ENCODE results near the gene ARL5C. TPM values are rescaled to one million over a fixed set of nuclear protein-coding genes. Genes with fewer than 3 reads are reported as not detected.

ARL5C gene
- total and polyA plus RNA-seq, 12 donors, result not detected

DNA sequence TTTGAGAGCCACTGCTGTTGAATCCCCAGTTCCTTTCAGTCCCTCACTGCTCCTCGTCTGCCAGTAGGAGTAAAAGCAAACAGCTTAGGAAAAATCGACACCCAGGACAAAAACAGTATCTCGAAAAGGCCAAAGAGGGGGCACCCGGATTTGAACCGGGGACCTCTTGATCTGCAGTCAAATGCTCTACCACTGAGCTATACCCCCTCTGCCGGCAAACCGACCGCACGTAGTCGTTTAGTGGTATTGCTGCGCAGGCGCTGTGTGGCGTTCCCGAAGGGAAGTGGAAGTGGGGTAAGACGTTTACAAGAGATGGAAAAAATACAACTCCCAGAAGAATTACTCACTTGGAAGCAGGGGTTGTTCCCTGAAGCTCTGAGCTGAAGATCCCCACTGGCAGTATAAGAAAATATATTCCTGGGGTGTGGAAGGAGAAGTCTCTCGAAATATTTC lies 12.3 kb downstream of the ARL5C start:
- Histone ChIP-seq H3K4me1 (peaks cover 3 to 40% (median 17%) of the 10 kb centered on the region in 9 donors), H3K36me3 (no peaks in the 10 kb centered on the region), H3K4me3 (peak overlapping the region; percentile 54 to 94 (median 81)), H3K27me3 (peaks cover 0 to 37% (median 12%) of the 10 kb centered on the region in 7 donors), H3K9me3 (no peaks in the 10 kb centered on the region), H3K27ac (peak overlapping the region; percentile 77 to 97 (median 91))
- WGBS, 2 donors, result 0% methylated on average over 16 of the region's 16 CpGs
- intact Hi-C loops (cut with DNase I), result loop anchor here (1.0 to 10.0 kb wide), 15 partner anchors 56 to 283 kb away; partner anchors contain the start of genes LASP1 (in 4 of the 10) and FBXO47 (in 1 of the 10)
- ATAC-seq, result peak; percentile 72 to 95 (median 90)
- TF ChIP-seq CTCF (IDR thresholded peaks at IDR 0.05), result peak in 7 of 9 donors; percentile 13 to 38 (median 24)
- DNase-seq, result peak; percentile 92 to 95

DNA sequence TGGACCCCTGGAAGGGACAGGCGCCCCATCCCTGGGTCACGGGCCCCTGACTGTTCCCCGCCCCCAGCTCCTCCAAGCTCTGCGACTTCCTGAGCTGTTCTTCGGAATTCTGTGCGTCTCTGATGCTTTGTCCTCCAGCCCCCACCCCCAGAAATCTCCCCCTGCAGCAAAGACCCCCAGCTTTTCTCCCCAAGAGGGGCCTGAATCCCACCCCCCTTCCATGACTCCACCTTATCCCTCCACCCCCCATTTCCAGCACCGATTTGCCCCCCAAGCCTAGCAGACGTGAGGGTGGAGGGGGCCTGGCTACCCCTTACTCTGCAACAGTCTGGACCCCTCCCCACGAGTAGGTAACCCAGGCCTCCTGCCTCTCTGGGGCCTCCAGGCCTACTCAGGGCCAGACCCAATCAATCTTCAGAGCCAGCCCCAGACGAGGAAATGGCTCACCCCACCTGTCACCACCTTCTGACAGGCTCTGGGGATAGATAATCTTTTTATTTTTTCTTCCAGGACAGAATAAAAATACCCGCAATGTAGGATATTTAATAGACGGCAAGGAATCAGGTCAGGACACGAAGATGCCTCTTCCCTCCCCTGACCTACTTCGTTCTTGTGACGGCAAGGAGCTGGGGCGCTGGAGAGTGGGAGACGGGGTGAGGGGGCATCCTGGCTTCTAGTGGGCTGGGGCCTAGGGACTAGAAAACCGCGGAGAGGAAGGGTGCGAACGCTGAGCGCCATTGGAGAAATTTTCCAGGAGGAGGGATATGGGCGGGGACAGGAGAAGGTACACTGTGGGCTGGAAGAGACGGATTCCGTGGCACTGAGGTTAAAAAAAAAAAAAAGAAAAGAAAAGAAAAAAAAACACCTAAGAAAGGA lies 13.8 kb downstream of the ARL5C start:
- peak in 6 of 8 donors; percentile 2 to 25 (median 9) for ATAC-seq
- peaks cover 0 to 37% (median 12%) of the 10 kb centered on the region in 7 donors for H3K27me3 ChIP-seq
- peaks cover 3 to 40% (median 17%) of the 10 kb centered on the region in 9 donors for H3K4me1 ChIP-seq
- H3K9me3 ChIP-seq, result no peaks in the 10 kb centered on the region
- peak overlapping the region; percentile 72 to 97 (median 87) for H3K27ac ChIP-seq
- intact Hi-C loops (cut with DNase I), result loop anchor here (1.0 to 10.0 kb wide), 13 partner anchors 55 to 281 kb away; partner anchors contain the start of genes LASP1 (in 4 of the 10) and FBXO47 (in 1 of the 10)
- 13 to 15% methylated on average over 25 of the region's 25 CpGs for WGBS, 2 donors
- no peaks in the 10 kb centered on the region for H3K36me3 ChIP-seq
- peak; percentile 39 to 53 for DNase-seq
- TF ChIP-seq CTCF (IDR thresholded peaks at IDR 0.05), result no peak
- H3K4me3 ChIP-seq, result peak overlapping the region; percentile 56 to 94 (median 81)

- no peaks in the 10 kb centered on the region for H3K36me3 ChIP-seq
- intact Hi-C loops (cut with DNase I), result loop anchor here in 9 of 10 donors (2.0 to 10.0 kb wide), 9 partner anchors 54 to 279 kb away; partner anchors contain the start of genes LASP1 (in 3 of the 9) and FBXO47 (in 1 of the 9)
- H3K4me3 ChIP-seq, result peak within 1 kb of the TSS; percentile 14 to 94 (median 76)
- TF ChIP-seq CTCF (IDR thresholded peaks at IDR 0.05), result no peak
- peak within 1 kb of the TSS; percentile 72 to 97 (median 87) for H3K27ac ChIP-seq
- DNase-seq (peak in 1 of 2 donors; percentile 40), ATAC-seq (peak in 2 of 8 donors; percentile 5 to 23)
- WGBS, 2 donors, result 1 to 3% methylated on average over 43 to 62 of the region's 68 CpGs
- peaks cover 0 to 37% (median 12%) of the 10 kb centered on the region in 7 donors for H3K27me3 ChIP-seq
- no peaks in the 10 kb centered on the region for H3K9me3 ChIP-seq
- peaks cover 3 to 40% (median 14%) of the 10 kb centered on the region in 9 donors for H3K4me1 ChIP-seq
These were observed 14.6 kb downstream of the ARL5C start, which contains the start of gene PLXDC1 for GRCh38 chr17:39151150-39151942. Gene PLXDC1 (minus strand): TSS chr17:39151637. CDS start chr17:39151437, 200 bp downstream.
